Medulla oblongata (tissue), 1 donor: ENCODE results near the gene CAP2.
"Not testable (repeated sequence)": the region's sequence is repeated elsewhere in the genome, so short reads cannot be mapped to it uniquely, and the experiment has no call there.

ENCODE experiments used
- DNase-seq: peaks from one replicate; pipeline ENCODE4 v3.0.0-alpha.2; 2015; ENCODE audit errors: extremely low spot score

CAP2 gene

DNA sequence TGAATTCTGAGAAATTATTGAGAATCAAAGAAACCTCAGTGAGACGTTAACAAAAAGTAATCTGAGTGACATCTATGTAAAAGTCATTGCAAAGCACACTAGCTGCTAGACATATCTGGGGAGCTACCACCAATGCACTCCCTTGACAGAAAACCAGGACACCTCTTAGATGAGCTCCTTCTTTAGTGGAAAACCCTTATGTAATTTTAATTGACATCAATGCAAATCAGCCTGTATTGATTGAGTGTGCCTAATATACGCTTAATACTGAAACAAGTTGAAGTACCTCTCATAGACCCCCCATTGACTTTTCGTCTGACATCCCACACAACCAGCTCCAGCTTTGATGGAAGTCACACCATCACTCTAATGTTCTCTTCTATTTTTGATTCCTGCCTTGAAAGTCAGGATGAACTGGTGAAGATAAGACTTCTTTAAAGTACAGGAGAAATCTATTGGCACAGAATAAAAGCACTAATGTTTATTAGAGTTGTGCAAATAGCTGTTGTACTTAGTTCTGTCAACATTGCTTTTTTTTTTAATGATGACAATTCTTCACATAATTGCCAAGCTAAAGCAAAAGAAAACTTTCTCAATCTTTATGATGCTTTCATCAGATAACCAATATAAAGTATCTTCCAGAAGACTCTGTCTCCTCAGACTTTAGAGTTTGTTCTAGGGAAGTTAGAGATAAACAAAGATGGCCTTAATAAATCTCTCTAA is 108.7 kb downstream of the CAP2 start:
- no peak for DNase-seq

DNA sequence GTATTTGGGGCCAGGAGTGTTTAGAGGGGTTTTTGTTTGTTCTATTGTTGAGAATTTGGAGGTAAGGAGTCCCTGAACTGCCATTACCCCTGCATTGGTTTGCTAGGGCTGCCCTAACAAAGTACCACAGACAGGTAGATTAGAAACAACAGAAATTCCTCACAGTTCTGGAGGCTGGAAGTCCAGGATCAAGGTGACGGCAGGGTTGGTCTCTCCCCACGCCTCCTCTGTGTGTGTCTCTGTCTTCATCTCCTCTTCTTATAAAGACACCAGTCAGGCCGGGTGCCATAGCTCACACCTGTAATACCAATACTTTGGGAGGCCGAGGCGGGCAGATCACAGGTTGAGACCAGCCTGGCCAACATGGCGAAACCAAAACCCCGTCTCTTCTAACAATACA is 109.7 kb downstream of the CAP2 start:
- DNase-seq: no peak

DNA sequence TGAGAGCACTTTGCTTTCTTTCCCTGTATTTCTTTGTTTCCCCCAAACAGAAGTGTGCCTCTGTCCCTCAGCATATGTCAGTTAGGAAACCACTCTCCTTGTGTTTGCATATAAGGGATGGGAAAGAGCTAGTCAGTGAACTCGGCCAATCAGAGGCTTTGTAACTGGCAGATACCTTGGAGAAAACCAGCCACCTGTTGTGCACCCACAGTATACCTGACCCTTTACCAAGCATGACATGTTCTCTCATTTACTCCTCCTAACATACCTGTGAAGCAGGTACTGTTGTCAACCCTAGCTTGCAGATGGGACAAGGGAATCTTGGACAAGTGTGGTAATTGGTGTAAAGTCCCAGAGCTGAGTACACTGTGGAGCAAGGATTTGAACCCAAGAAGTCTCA is 110.6 kb downstream of the CAP2 start:
- no peak for DNase-seq

DNA sequence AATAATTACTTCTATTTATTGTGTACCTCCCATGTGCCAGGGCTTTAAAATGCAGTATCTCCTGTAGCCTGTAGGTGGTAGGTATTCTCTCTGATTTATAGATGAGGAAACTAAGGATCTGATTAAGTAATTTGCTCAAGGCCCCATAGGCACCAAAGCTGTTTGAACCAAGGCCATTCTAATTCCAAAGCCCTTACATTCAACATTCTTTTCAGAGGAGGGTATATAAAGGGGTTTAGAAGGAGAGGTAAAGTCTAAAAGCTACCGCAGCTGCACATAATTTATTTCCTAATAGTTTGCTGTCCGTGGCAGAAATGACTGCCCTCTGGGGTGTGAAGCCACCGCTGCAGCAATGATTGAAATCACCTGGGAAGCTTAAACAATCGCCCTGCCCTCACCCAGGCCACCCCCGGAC is 111.7 kb downstream of the CAP2 start:
- DNase-seq: no peak

DNA sequence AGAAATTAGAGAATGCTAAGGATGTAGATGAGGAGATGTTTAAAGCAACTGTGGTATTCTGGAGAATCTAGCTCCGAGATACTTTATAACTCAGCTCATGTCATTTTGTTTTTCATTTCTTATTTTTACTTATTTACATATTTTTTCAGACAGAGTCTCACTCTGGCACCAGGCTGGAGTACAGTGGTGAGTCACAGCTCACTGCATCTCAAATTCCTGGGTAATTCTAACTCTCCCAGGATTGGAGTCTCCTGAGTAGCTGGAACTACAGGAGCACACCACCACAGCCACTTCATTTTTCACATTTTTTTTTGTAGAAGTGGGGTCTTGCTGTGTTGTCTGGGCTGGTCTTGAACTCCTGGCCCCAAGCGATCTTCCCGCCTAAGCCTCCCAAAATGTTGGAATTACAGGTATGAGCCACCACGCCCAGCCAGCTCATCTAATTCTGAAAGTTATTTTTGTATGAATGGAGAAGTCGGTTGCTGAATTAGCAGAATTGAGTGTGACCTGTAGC is 112.4 kb downstream of the CAP2 start:
- no peak for DNase-seq

DNA sequence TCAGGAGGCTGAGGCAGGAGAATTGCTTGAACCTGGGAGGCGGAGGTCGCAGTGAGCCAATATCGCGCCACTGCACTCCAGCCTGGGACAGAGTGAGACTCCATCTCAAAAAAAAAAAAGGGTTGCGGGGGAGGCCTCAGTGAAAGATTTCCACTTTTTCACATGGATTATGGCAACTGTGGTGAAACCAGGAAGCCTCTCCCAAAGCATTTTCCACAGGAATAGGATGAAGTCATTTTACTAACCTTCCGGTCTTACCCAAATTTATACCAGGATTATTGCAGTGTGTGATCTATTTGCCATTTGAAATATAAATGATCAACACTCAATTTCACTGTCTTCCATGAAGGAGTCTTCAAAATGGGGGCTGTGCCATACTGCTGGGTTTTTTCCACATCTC is 113.1 kb downstream of the CAP2 start:
- DNase-seq: no peak

DNA sequence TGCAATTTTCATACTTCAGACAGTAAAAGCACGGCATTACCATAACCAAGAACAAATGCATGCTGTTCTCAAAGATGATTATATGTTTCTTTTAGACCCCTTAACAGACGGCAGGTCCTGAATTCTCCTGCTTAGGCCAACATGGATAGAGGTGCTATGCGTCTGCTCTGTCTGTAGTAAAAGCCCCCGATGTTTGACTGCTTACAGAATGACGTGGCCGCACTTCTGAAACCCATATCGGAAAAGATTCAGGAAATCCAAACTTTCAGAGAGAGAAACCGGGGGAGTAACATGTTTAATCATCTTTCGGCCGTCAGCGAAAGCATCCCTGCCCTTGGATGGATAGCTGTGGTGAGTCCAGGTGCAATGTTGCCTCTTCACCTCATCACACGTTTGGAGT is 113.6 kb downstream of the CAP2 start:
- no peak for DNase-seq

DNA sequence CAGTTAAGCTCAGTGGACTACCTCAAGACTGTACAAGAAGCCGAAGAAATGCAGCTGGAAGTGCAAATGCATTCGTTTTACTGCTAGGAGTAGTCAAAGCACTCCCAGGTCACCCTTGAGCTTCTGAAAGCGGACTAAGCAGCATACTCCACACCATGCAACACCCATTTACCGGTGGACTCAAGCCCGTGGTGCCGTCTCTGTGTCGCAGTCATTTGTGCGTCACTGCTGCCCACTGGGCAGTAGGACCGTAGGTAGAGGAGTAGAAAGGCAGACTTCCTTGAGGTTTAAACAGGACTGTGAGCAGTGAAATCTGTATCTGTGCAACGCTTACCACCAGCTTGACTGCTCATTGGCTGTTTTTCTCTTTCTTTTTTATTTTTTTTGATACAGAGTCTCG is 117.7 kb downstream of the CAP2 start:
- no peak for DNase-seq

DNA sequence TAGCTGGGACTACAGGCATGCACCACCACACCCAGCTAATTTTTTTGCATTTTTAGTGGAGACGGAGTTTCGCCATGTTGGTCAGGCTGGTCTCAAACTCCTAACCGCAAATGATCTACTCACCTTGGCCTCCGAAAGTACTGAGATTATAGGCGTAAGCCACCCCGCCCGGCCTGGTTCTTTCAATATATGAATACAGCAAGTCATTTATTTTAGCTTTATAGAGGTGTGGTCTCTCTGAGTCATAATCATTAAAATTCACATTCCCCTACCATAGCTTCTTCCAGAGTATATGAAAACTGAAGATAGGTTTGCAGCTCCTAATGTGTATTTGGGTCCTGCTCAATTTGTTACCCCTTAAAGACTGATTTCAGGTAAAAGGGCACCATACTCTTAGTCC is 118.2 kb downstream of the CAP2 start:
- no peak for DNase-seq

DNA sequence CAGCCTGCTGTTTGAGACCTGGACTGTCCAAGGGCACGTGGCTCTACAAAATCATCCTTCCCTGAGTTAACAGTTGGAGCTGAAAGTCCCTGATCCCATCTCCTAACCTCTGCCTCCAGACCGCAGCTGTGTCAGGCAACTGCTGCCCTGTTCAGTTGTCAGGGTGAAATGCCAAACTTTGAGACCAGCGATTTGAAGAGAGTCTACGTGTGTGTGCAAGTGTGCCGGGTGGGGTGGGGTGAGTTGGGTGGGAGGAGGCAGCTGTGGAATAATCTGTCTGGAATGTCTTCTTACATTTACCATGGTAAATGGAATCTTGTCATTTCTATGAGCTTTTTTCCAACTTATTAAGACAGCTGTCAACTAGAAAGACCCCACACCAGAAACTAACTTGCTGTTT is 125.7 kb downstream of the CAP2 start:
- no peak for DNase-seq

DNA sequence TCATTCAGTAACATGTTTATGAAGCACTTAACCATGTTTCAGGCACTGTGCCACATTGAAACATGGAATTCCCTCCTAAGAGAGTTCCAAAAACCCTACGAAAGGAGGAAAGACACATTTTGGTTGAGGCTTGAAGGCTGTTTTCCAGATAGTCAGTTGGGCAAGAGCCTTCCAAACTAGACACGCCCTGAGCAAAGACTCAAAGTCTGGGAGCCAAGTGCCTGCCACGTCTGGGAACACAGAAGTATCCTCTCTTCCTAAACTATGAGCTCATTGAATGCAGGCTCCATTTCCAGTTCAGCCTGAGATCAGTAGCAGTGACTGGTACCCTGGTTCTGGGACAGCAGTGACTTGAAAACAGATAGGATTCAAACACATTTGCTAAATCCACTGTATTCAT is 132.2 kb downstream of the CAP2 start:
- DNase-seq: no peak

DNA sequence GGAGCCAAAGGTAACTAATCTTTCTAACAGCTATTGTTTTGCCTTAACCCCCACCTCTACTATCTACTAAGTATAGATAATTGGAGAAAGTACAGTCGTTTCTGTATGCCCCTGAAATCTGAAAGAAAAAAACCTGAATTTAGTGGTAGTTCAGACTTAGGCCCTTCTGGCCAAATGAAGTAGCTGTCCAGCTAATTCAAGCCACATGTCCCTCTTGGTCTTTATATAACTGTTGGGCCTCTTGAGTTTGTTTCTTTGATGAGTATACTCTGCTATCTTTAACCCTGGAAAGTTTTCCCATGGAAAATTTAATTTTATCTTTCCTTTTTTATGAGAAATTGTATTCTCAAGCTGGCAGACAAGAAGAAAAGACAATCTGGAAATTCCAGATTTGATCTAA is 133.7 kb downstream of the CAP2 start:
- DNase-seq: no peak

DNA sequence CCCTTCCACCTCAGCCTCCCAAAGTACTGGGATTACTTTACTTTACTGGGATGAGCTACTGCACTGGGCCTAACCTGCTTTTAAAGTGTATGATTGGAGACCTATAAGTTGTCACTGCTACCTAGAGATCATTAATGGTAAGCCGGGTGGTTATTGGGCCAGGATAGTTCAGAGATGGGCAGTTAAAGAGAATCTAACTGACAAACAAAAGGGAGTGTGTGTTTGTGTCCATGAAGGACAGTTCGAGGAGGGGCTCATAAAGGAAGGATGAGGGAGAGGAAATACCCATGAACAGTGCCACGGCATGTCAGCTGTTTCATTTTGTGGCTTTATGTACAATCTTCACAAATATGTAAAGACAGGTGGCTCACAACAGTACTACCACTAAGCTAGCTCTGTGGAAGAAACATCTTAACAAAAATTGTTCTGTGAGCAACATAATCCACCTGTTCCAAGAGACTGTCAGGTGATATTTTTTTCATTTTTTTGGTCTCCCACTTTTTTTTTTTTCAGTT is 137.0 kb downstream of the CAP2 start:
- DNase-seq: no peak

DNA sequence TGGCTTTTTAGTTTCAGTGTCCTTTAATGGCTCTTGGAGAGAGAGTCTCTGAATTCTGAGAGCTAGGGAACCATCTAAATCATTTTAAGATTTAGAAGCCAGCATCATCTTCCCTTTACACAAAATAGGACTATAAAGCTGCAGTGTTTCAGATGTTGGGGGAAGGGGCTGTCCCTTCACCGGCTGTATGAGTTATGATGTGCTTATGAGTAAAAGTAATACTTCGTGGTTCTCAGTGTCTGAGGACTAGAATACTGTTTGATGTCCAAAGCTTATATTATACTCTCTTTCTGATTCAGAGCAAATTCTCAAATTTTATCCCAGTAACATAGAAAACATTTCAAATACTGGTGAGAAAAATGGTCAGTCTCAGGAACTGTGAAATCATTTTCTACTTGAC is 143.2 kb downstream of the CAP2 start:
- no peak for DNase-seq

DNA sequence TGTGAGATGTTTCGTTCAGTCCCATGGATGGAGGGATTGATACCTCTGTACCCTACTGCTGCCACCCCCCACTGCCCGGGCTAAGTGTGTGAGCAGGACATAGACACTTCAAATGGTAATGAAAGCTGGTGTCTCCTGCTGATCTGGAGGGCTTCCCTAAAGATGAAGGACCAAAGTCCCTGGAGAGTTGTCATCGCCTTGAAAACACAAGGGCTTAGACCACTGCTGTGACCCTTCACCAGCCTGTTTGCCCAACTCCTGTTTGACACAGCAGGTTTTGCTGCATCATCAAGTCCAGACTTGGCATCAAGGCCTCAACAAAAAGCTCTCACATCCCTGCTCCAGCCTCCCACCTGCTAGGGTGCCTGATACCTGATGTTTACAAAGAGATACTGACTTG is 148.8 kb downstream of the CAP2 start:
- no peak for DNase-seq

DNA sequence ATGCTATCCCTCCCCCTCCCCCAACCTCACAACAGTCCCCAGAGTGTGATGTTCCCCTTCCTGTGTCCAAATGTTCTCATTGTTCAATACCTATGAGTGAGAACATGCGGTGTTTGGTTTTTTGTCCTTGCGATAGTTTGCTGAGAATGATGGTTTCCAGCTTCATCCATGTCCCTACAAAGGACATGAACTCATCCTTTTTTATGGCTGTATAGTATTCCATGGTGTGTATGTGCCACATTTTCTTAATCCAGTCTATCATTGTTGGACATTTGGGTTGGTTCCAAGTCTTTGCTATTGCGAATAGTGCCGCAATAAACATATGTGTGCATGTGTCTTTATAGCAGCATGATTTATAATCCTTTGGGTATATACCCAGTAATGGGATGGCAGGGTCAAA is 152.3 kb downstream of the CAP2 start:
- DNase-seq: not testable (repeated sequence)

DNA sequence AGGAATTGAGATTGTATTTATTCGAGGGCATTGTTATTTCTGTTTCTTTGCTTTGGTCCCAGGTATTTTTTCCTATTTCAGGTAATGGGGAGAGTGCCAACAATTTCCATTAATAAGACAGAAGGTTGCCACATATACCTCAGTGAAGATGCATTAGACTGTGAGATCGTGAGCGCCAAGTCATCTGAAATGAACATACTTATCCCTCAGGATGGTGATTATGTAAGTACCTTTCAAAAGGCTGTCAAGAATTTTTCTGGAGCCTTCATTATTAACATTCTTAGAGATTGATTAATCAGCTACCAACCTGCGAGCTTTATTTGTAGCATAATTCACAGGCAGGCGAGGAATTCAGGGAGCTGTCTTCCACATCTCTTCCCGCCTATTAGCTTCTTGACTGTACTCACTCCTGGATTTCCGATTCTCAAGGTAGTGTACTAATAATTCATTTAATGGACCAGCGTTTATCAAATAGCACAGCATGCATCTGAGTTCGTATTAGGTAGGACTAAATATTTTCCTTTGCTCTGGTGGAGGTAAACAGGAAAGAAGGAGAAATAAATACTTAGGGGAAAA is 158.1 kb downstream of the CAP2 start:
- no peak for DNase-seq

DNA sequence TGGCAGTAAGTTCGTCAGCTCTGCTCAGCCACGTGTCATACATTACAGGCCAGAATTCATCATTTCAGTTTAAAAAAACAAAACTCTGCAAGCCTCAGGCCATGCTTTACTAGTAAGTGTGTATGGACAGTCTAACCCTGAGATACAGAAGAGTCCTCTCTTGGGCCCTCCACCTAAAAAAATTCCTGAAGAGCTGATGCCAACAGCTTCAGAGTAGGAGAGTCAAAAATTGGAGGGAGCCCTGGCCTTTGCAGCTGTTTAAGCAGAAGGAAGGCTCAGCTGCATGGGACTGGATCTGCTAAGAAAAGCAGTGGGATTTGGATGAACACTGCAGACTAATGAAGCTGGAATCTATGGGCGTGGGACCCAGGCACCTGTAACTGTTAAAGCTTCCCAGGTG is 159.5 kb downstream of the CAP2 start:
- DNase-seq: no peak

DNA sequence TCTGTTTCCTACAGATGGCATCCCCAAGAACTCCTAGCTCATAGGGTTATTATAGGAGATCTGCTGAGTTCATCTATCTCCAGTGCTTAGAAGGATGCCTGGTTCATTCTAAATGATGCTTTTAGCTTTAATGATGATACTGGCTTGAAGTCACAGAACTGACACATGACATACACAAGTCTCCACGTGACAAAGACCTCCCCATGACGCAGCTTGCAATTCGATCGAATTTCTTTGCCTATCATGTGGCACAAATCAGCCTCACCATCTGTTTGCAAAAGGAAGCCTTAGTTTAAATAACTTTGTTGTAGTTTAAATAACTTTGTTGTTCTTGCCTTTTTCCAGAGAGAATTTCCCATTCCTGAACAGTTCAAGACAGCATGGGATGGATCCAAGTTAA is 162.6 kb downstream of the CAP2 start:
- no peak for DNase-seq

DNA sequence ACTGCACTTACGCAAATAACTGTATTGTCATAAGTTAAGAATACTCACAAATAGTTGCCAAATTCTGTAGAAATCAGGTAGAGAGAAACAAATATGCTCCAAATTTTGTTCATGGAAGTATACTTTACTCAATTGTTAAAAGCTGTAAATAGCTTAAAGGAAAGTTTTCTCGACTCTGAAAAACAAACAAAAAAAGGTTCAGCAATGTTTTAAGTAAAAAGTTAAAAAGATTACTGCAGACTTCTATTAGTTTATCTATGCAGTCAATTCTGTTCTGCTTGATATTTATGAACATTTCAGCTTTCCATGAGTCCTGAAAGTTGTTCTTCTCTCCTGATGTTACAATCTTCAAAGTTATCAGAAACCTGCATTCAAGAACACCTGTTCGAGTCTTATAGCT is 169.2 kb downstream of the CAP2 start:
- DNase-seq: no peak

DNA sequence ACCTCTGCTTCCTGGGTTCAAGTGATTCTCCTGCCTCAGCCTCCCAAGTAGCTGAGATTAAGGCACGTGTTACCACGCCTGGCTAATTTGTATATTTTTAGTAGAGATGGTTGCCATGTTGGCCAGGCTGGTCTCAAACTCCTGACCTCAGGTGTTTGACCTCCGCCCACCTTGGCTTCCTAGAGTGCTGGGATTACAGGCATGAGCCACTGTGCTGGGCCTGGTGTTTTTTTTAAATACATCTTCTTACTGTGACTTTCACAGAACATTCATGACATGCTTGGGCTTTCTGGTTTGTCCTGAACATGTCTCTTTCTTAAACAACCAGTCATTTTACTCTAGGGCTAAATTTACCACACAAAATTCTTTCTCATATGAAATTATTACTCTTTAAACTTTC is 172.0 kb downstream of the CAP2 start:
- DNase-seq: no peak

DNA sequence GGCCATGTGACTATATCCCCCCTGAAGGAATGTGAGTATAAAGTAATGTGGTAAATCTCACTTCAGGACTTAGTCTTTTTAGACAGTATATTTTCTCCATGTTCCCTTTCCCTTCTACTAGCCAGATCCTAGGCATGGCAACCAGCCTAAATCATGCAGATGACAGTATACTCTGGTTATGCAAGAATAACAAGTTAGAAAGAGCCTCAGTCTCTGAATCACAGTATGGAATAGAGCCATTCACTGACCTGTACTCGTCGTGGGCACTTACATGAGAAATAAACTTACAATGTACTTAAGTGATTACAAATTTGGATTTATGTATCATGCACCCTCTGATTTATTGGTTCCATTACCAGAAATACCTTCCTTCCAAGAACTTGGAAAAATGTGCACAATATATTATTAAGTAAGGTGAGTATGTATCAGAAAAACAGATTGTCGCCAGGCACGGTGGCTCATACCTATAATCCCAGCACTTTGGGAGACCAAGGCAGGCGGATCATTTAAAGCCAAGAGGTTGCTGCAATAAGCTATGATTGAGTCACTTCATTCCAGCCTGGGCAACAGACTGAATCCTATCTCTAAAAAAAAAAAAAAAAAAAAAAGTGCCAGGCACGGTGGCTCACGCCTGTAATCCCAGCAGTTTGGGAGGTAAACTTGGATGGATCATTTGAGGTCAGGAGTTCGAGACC is 181.6 kb downstream of the CAP2 start:
- DNase-seq: no peak

DNA sequence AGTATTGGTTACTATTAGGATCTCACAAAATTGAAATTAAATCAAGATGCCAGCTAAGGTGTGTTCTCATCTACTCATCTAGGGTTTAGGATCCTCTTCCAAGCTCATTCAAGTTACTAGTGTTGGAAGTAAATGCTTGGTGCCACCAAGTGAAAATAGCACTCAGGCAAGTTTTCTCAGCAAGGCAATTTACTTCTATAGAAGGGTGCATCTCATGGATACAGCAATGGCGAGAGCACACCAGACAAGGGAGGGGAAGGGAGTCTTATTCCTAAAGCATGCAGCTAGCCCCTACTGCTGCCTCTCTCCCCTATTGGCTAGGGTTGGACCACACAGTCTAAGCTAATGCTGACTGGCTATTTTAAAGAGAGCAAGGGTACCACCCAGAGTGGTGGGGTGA is 183.7 kb downstream of the CAP2 start:
- no peak for DNase-seq
